SJCRH30 (cell line): ENCODE data around the gene XKR7. TPM values are rescaled to one million over a fixed set of nuclear protein-coding genes. Genes with fewer than 3 reads are reported as not detected.
A peak's percentile ranks its signal among the peaks of the same experiment; 100 is the strongest.

Experiments
- DNase-seq, 2 experiments: peaks; one replicate each; pipeline ENCODE4 v3.0.0-alpha.2; 2015 to 2020
- H3K27ac ChIP-seq: fragments of 250-450 bp; sonication (Bioruptor Pico); 2 replicates; pipeline ENCODE4 v1.5.1; 2020; ENCODE audit warnings: mild to moderate bottlenecking, moderate library complexity
- H3K27me3 ChIP-seq: fragments of 250-450 bp; sonication (Bioruptor Pico); 2 replicates; pipeline ENCODE4 v1.5.1; 2020; ENCODE audit warnings: mild to moderate bottlenecking, moderate library complexity
- H3K36me3 ChIP-seq: fragments of 250-450 bp; sonication (Bioruptor Pico); 2 replicates; pipeline ENCODE4 v1.5.1; 2020; ENCODE audit warnings: mild to moderate bottlenecking, moderate library complexity
- H3K4me1 ChIP-seq: fragments of 250-450 bp; sonication (Bioruptor Pico); 2 replicates; pipeline ENCODE4 v1.5.1; 2020; ENCODE audit warnings: mild to moderate bottlenecking, moderate library complexity
- H3K4me3 ChIP-seq: fragments of 250-450 bp; sonication (Bioruptor Pico); 2 replicates; pipeline ENCODE4 v1.5.1; 2020; ENCODE audit warnings: mild to moderate bottlenecking, moderate library complexity
- H3K9me3 ChIP-seq: fragments of 250-450 bp; sonication (Bioruptor Pico); replicated peaks from 2 replicates; pipeline ENCODE4 v1.5.1; 2020; ENCODE audit warnings: mild to moderate bottlenecking, moderate library complexity
- total RNA-seq: library from RNA; depleted of rRNA; stranded (reverse); fragments of >200 nt; shearing (Covaris generic); gene quantifications from 2 replicates; pipeline ENCODE4 v1.2.3, GENCODE V29; 2014

XKR7 gene
- total RNA-seq, 1 experiment from 2014 or later = 0.02 TPM

- Histone ChIP-seq H3K4me3 (no peak overlapping the region), H3K27ac (peak overlapping the region; percentile 5; the same call in 1 of the 2 replicates), H3K4me1 (peaks cover 11% of the 10 kb centered on the region; the same call in 1 of the 2 replicates), H3K9me3 (no peaks in the 10 kb centered on the region), H3K36me3 (no peaks in the 10 kb centered on the region), H3K27me3 (peaks cover 16% of the 10 kb centered on the region; the same call in 1 of the 2 replicates)
- DNase-seq = peak in 1 of 2 experiments; percentile 49
Measured at GRCh38 chr20:32006841-32007786, 39.2 kb downstream of the XKR7 start.

GRCh38 chr20:32007787-32008616 is 40.1 kb downstream of the XKR7 start:
- Histone ChIP-seq H3K4me1 (peaks cover 11% of the 10 kb centered on the region; the same call in 1 of the 2 replicates), H3K4me3 (no peak overlapping the region), H3K27me3 (peaks cover 8% of the 10 kb centered on the region; the same call in 1 of the 2 replicates), H3K9me3 (no peaks in the 10 kb centered on the region), H3K36me3 (no peaks in the 10 kb centered on the region), H3K27ac (peak overlapping the region; percentile 5; the same call in 1 of the 2 replicates)
- peak; percentile 34 to 35 for DNase-seq

- H3K36me3 ChIP-seq = no peaks in the 10 kb centered on the region
- no peak for DNase-seq
- H3K27me3 ChIP-seq = peaks cover 15% of the 10 kb centered on the region; the same call in 1 of the 2 replicates
- no peak overlapping the region for H3K4me3 ChIP-seq
- no peaks in the 10 kb centered on the region for H3K9me3 ChIP-seq
- H3K27ac ChIP-seq = no peak overlapping the region
- peaks cover 11% of the 10 kb centered on the region; the same call in 1 of the 2 replicates for H3K4me1 ChIP-seq
Measured at GRCh38 chr20:32009564-32009963, 41.6 kb downstream of the XKR7 start.

DNA sequence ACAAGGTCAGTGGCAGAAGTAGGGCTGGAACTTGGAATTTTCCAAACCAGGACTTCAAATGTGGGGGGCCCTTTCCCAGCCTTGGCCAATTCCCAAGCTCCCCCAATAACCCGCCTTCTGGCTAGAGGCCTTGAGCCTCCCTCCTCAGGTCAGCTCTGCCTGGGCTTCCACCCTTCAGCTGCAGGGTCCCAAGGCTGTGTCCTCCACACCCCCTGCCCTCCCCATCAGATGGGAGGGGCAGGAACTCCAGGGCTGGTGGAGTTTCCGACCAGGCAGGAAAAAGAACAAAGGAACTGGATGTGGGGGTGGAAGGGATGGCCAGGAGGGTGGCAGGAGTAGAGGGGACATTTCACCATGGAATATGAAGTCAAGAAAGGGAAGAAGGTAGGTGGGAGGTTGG is 42.1 kb downstream of the XKR7 start, which contains the start of gene CCM2L:
Gene CCM2L, plus strand, starts transcription at position 338 of the 400 bp plus-strand sequence. Its CDS starts 17 bp downstream, at position 355.
- Histone ChIP-seq H3K4me1 (peaks cover 11% of the 10 kb centered on the region; the same call in 1 of the 2 replicates), H3K27me3 (peaks cover 17% of the 10 kb centered on the region; the same call in 1 of the 2 replicates), H3K4me3 (no peak within 1 kb of the TSS), H3K9me3 (no peaks in the 10 kb centered on the region), H3K36me3 (no peaks in the 10 kb centered on the region), H3K27ac (no peak within 1 kb of the TSS)
- DNase-seq = no peak

GRCh38 chr20:32010666-32011065 is 42.7 kb downstream of the XKR7 start:
- DNase-seq = no peak
- Histone ChIP-seq H3K27me3 (peaks cover 17% of the 10 kb centered on the region; the same call in 1 of the 2 replicates), H3K36me3 (no peaks in the 10 kb centered on the region), H3K9me3 (no peaks in the 10 kb centered on the region), H3K4me1 (peaks cover 11% of the 10 kb centered on the region; the same call in 1 of the 2 replicates), H3K4me3 (no peak overlapping the region), H3K27ac (no peak overlapping the region)

GRCh38 chr20:32012159-32012688 is 44.3 kb downstream of the XKR7 start:
- no peaks in the 10 kb centered on the region for H3K9me3 ChIP-seq
- H3K4me1 ChIP-seq = peaks cover 5% of the 10 kb centered on the region; the same call in 1 of the 2 replicates
- peaks cover 12% of the 10 kb centered on the region; the same call in 1 of the 2 replicates for H3K27me3 ChIP-seq
- DNase-seq = no peak
- H3K4me3 ChIP-seq = no peak overlapping the region
- no peaks in the 10 kb centered on the region for H3K36me3 ChIP-seq
- no peak overlapping the region for H3K27ac ChIP-seq

DNA sequence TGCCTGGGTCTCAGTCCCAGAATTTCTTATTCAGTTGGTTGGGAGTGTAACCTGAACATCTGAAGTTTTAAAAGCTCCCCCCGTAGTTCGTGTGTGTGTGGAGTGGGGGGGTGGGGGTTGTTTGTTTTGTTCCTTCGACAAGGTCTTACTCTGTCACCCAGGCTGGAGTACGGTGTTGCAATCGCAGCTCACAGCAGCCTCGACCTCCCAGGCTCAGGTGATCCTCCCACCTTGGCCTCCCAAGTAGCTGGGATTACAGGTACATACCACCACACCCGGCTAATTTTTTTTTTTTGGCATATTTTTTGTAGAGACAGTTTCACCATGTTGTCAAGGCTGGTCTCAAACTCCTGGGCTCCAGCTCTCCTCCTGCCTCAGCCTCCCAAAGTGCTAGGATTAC is 45.4 kb downstream of the XKR7 start:
- Histone ChIP-seq H3K4me1 (no peaks in the 10 kb centered on the region), H3K27ac (no peak overlapping the region), H3K4me3 (no peak overlapping the region), H3K36me3 (no peaks in the 10 kb centered on the region), H3K27me3 (peaks cover 12% of the 10 kb centered on the region; the same call in 1 of the 2 replicates), H3K9me3 (no peaks in the 10 kb centered on the region)
- no peak for DNase-seq

DNA sequence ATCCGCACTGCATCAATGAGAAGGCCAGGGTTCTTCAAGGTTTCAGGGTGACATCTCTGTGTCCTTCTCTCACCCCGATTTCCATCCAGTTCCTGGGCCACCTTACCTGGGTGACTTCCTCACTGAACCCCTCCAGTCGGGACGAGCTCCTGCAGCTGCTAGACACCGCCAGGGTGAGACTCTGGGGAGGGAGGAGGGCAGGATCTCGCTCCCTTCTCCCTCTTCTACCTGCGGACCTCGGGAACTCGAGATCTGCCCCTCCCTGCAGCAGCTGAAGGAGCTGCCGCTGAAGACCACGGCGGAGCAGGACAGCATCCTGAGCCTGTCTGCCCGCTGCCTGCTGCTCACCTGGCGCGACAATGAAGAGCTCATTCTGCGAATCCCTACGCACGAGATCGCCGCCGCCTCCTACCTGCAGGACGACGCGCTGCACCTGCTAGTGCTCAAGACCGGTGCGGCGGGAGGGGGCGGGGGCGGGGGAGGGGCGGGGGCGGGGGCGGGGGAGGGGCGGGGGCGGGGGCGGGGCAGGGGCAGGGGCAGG is 49.8 kb downstream of the XKR7 start:
- peak; percentile 29 to 35 for DNase-seq
- Histone ChIP-seq H3K27me3 (0 out of 2 replicates have a peak, but pooled peaks cover 9% of the 10 kb centered on the region), H3K36me3 (no peaks in the 10 kb centered on the region), H3K4me3 (no peak overlapping the region), H3K4me1 (peaks cover 12% of the 10 kb centered on the region), H3K27ac (no peak overlapping the region), H3K9me3 (no peaks in the 10 kb centered on the region)

DNA sequence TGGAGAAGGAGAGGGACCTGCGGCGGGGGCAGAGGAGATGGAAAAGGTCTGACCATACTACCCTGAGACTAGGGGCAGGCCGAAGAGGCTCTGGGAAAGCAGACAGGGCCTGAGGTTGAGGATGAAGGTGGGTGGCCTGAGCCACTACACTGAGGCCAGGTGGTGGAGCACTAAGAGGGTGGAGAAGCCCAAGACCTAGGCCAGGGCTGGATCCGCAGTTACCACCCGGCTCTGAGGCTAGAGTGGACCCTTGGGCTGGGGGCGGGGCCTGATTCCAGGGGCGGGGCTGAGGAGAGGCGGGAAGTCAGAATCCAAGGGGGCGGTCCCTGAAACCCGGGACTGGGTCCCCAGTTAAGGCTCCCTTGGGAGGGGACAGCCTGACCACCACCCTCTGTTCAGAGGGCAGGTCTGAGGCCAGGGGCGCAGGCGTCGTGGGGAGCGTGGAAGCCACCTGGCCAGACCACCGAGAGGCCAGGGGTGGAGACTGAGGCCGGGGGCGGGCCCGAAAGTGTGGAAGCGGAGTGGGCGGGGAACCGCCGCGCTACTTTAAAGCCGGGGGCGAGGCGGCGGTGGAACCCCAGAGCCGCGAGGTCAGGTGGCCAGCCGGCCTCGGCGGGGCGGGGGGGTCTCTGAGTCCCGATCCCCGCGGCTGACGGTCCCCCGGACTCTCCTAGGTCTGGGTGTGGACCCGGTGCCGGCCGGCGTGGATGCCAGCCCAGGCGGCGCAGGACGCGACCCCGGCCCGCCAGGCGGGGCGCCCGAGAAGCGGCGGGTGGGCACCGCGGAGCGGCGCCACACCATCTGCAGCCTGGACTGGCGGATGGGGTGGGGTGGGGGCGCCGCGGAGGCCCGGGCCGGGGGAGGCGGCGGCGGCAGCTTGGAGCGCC is 50.6 kb downstream of the XKR7 start:
- peak; percentile 87 to 88 for DNase-seq
- peak overlapping the region; percentile 74 for H3K4me3 ChIP-seq
- peaks cover 12% of the 10 kb centered on the region for H3K4me1 ChIP-seq
- peak overlapping the region; percentile 39; the same call in 1 of the 2 replicates for H3K27ac ChIP-seq
- H3K27me3 ChIP-seq = 0 out of 2 replicates have a peak, but pooled peaks cover 7% of the 10 kb centered on the region
- H3K9me3 ChIP-seq = no peaks in the 10 kb centered on the region
- H3K36me3 ChIP-seq = no peaks in the 10 kb centered on the region

GRCh38 chr20:32019156-32019510 is 51.2 kb downstream of the XKR7 start:
- peak; percentile 58 to 67 for DNase-seq
- Histone ChIP-seq H3K36me3 (no peaks in the 10 kb centered on the region), H3K27ac (no peak overlapping the region), H3K4me3 (peak overlapping the region; percentile 74), H3K27me3 (0 out of 2 replicates have a peak, but pooled peaks cover 4% of the 10 kb centered on the region), H3K9me3 (no peaks in the 10 kb centered on the region), H3K4me1 (peaks cover 12% of the 10 kb centered on the region)

DNA sequence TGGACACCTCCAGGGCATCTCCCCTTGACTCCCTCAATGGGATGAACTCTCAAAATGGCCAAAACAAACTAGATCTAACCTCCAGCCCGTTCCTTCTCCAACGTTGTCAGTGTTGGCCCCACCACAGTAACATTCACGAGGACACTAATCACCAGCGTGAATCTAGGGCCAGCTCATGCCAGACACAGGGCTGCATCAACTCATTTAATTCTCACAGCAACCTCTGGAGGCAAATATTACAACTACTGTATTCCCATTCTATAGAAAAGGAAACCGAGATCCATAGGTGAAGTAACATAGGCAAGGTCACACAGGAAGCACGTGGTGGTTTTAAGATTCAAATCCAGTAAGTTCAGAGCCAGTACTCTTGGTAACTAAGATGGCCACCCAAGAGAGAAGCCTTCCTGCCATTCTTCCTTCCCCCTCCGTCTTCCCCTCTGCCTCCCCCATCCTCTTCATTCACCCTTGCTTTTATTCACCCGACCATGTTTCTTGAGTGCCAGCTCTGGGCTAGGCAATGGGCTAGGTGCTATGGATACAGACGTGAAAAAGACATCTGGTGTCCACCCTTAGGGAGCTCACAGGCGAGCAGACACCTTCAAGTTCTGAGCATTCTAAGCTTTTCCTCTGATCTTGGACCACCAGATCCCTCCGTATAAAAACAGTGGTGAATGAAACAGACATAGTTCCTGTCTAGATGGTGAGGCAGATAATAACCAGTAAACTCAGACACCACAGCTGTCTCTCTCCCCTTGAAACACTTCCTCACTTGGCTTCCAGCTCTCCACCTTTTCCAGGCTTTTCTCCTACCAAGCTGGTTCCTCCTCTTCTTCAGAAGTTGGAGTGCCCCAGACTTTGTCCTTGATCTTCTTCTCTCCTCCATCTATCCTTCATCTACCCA is 51.9 kb downstream of the XKR7 start:
- Histone ChIP-seq H3K36me3 (no peaks in the 10 kb centered on the region), H3K27ac (peak overlapping the region; percentile 15; the same call in 1 of the 2 replicates), H3K4me3 (peak overlapping the region; percentile 74), H3K4me1 (peaks cover 12% of the 10 kb centered on the region), H3K9me3 (no peaks in the 10 kb centered on the region), H3K27me3 (no peaks in the 10 kb centered on the region)
- DNase-seq = peak in 1 of 2 experiments; percentile 48

- Histone ChIP-seq H3K36me3 (no peaks in the 10 kb centered on the region), H3K4me1 (peaks cover 12% of the 10 kb centered on the region), H3K27me3 (no peaks in the 10 kb centered on the region), H3K4me3 (no peak overlapping the region), H3K9me3 (no peaks in the 10 kb centered on the region), H3K27ac (no peak overlapping the region)
- no peak for DNase-seq
Measured at GRCh38 chr20:32021091-32021490, 53.1 kb downstream of the XKR7 start.
